Spleen (tissue), 11 donors: Measurements from ENCODE around the gene ITGB4. TPM values are rescaled to one million over a fixed set of nuclear protein-coding genes. Genes with fewer than 3 reads are reported as not detected.

ENCODE experiments used
- DNase-seq: peaks from one replicate; pipeline ENCODE4 v3.0.0-alpha.2; 2020
- H3K27ac ChIP-seq, 8 donors: fragments of 200-600 bp; sonication (generic) in 7 of 8; 1 replicate in 4 of 8; 2 replicates in 4 of 8; pipeline versions ENCODE4 v1.5.0 to v1.8.0; 2016 to 2021; ENCODE audit warnings: inconsistent platforms in 4 of 8, mild to moderate bottlenecking in 4 of 8, moderate library complexity in 1 of 8
- H3K27me3 ChIP-seq, 7 donors: fragments of 200-600 bp; sonication (generic) in 6 of 7; replicated peaks in 1 of 7; 1 replicate in 4 of 7; 2 replicates in 3 of 7; pipeline versions ENCODE4 v1.5.0 to v1.8.0; 2016 to 2021; ENCODE audit warnings: inconsistent platforms in 3 of 7, mild to moderate bottlenecking in 1 of 7
- H3K36me3 ChIP-seq, 6 donors: fragments of 200-600 bp; sonication (generic) in 5 of 6; 1 replicate in 4 of 6; 2 replicates in 2 of 6; pipeline versions ENCODE4 v1.5.0 to v1.8.0; 2016 to 2021; ENCODE audit warnings: inconsistent platforms in 2 of 6
- H3K4me1 ChIP-seq, 6 donors: fragments of 200-600 bp; sonication (generic) in 5 of 6; 1 replicate in 3 of 6; 2 replicates in 3 of 6; pipeline versions ENCODE4 v1.5.0 to v1.8.0; 2016 to 2021; ENCODE audit warnings: inconsistent platforms in 3 of 6
- H3K4me3 ChIP-seq, 8 donors: fragments of 200-600 bp; sonication (generic) in 7 of 8; 1 replicate in 4 of 8; 2 replicates in 4 of 8; pipeline versions ENCODE4 v1.5.0 to v1.8.0; 2016 to 2021; ENCODE audit warnings: inconsistent platforms in 4 of 8, mild to moderate bottlenecking in 4 of 8, moderate library complexity in 2 of 8
- H3K9me3 ChIP-seq, 8 donors: fragments of 200-600 bp; sonication (generic) in 7 of 8; 1 replicate in 4 of 8; 2 replicates in 4 of 8; pipeline versions ENCODE4 v1.5.0 to v1.8.0; 2016 to 2021; ENCODE audit warnings: inconsistent platforms in 4 of 8
- CTCF ChIP-seq, 11 experiments: fragments of 200-600 bp in 7 of 11; fragments of 450-650 bp in 4 of 11; sonication (generic) in 4 of 11; IDR thresholded peaks in 8 of 11; conservative IDR thresholded peaks in 3 of 11; 1 replicate in 7 of 11; 2 replicates in 4 of 11; pipeline versions ENCODE4 v1.4.0 to v1.8.0; 2016 to 2021; ENCODE audit warnings: antibody characterized with exemption in 11 of 11, inconsistent platforms in 4 of 11, mild to moderate bottlenecking in 1 of 11
- POLR2A ChIP-seq, 3 donors: fragments of 450-650 bp; IDR thresholded peaks; one replicate each; pipeline ENCODE4 v1.5.1; 2017; ENCODE audit warnings: antibody characterized with exemption in 3 of 3, mild to moderate bottlenecking in 1 of 3
- POLR2AphosphoS5 ChIP-seq, 3 donors: sonication (generic); formaldehyde crosslinking; IDR thresholded peaks; one replicate each; pipeline ENCODE4 v1.5.1; 2017; ENCODE audit warnings: antibody characterized with exemption in 3 of 3
- WGBS, 5 donors: extraction: QIAGEN DNeasy Blood & Tissue Kit in 3 of 5; methylation state at CpG; one replicate each; pipeline versions ENCODE4 v1.1.5 to v1.1.7; 2013 to 2018; 5-methylcytosine and 5-hydroxymethylcytosine counted together
- intact Hi-C: fragments of 100-400 bp; cut with DNase I; formaldehyde crosslinking; loops from one replicate; pipeline ENCODE4 v1.15.0; 2023; ENCODE audit warnings: low total_unique reads
- polyA plus RNA-seq, 3 donors: library from polyadenylated mRNA; stranded (reverse); fragments of 200-250 nt; gene quantifications; one replicate each; pipeline ENCODE4 v1.2.1, GENCODE V29; 2013
- total RNA-seq, 7 donors: library from RNA; depleted of rRNA in 3 of 7; stranded (reverse); fragments of >200 nt in 3 of 7; fragmentation: NEBNext Ultra II Directional in 4 of 7; extraction: Animal tissue kit (Norgen Biotek cat#: 25700) in 4 of 7; gene quantifications; one replicate each; pipeline versions ENCODE4 v1.1.0 to v1.2.1, GENCODE V29; 2016 to 2021
- donor health status: healthy with polysubstance abuse.
- donor health status: DM: no; HTN: no; CAD: no; lungs with moderate emphysema.
- donor health status: DM: no; HTN: no; CAD: no.
- donor health status: Bipolar disorder and iron deficiency.
- donor health status: healthy.
- donor health status: DM: no; HTN: no; CAD: no.
- donor health status: DM: yes; HTN: yes; CAD: no.

Gene ITGB4
- total and polyA plus RNA-seq, 10 donors, result 16.6 to 205 (median 82.6) TPM

GRCh38 chr17:75739801-75740200, 18.5 kb downstream of the ITGB4 start:
- Histone ChIP-seq H3K4me3 (no peak overlapping the region), H3K9me3 (no peaks in the 10 kb centered on the region), H3K27me3 (no peaks in the 10 kb centered on the region), H3K27ac (no peak overlapping the region), H3K4me1 (peaks cover under 1 to 41% (median 11%) of the 10 kb centered on the region in 6 donors), H3K36me3 (peaks cover 0 to 89% (median 10%) of the 10 kb centered on the region in 6 donors)
- intact Hi-C loops, result no loop called here
- TF ChIP-seq CTCF (IDR thresholded peaks at IDR 0.05 in 8 of 11, conservative IDR thresholded peaks at IDR 0.05 in 3 of 11), result no peak
- peak in 2 of 3 donors; percentile 36 to 61 for TF ChIP-seq POLR2AphosphoS5 (IDR thresholded peaks at IDR 0.05)
- DNase-seq, result no peak
- WGBS, 5 donors, result 83 to 100% (median 86%) methylated on average over 1 to 14 of the region's 14 CpGs

GRCh38 chr17:75740215-75740614, 19.0 kb downstream of the ITGB4 start:
- intact Hi-C loops, result no loop called here
- 89 to 95% (median 93%) methylated on average over 12 to 17 of the region's 17 CpGs for WGBS, 5 donors
- Histone ChIP-seq H3K4me1 (peaks cover 0 to 37% (median 7%) of the 10 kb centered on the region in 6 donors), H3K9me3 (no peaks in the 10 kb centered on the region), H3K36me3 (peaks cover 0 to 91% (median 10%) of the 10 kb centered on the region in 6 donors), H3K27ac (no peak overlapping the region), H3K4me3 (no peak overlapping the region), H3K27me3 (no peaks in the 10 kb centered on the region)
- DNase-seq, result no peak
- TF ChIP-seq POLR2AphosphoS5 (IDR thresholded peaks at IDR 0.05) (peak in 2 of 3 donors; percentile 19 to 32), POLR2A (IDR thresholded peaks at IDR 0.05) (no peak), CTCF (IDR thresholded peaks at IDR 0.05 in 8 of 11, conservative IDR thresholded peaks at IDR 0.05 in 3 of 11) (no peak)

- WGBS, 5 donors, result 76 to 87% (median 81%) methylated on average over 13 to 17 of the region's 17 CpGs
- intact Hi-C loops, result no loop called here
- H3K9me3 ChIP-seq, result no peaks in the 10 kb centered on the region
- H3K27me3 ChIP-seq, result no peaks in the 10 kb centered on the region
- TF ChIP-seq CTCF (IDR thresholded peaks at IDR 0.05 in 8 of 11, conservative IDR thresholded peaks at IDR 0.05 in 3 of 11), result no peak
- no peak for TF ChIP-seq POLR2AphosphoS5 (IDR thresholded peaks at IDR 0.05)
- TF ChIP-seq POLR2A (IDR thresholded peaks at IDR 0.05), result no peak
- DNase-seq, result no peak
- H3K4me3 ChIP-seq, result no peak overlapping the region
- H3K27ac ChIP-seq, result no peak overlapping the region
- H3K4me1 ChIP-seq, result peaks cover 0 to 37% (median 7%) of the 10 kb centered on the region in 6 donors
- H3K36me3 ChIP-seq, result peaks cover 0 to 88% (median 10%) of the 10 kb centered on the region in 6 donors
Measured at GRCh38 chr17:75740631-75741077, 19.4 kb downstream of the ITGB4 start.

GRCh38 chr17:75742337-75742736, 21.1 kb downstream of the ITGB4 start:
- Histone ChIP-seq H3K4me3 (no peak overlapping the region), H3K9me3 (no peaks in the 10 kb centered on the region), H3K27ac (no peak overlapping the region), H3K4me1 (peaks cover 0 to 31% (median 9%) of the 10 kb centered on the region in 6 donors), H3K36me3 (peaks cover 0 to 71% (median 2%) of the 10 kb centered on the region in 6 donors), H3K27me3 (no peaks in the 10 kb centered on the region)
- DNase-seq, result no peak
- WGBS, 5 donors, result 86 to 94% (median 88%) methylated on average over 15 to 25 of the region's 25 CpGs
- intact Hi-C loops, result no loop called here
- TF ChIP-seq CTCF (IDR thresholded peaks at IDR 0.05 in 8 of 11, conservative IDR thresholded peaks at IDR 0.05 in 3 of 11) (no peak), POLR2AphosphoS5 (IDR thresholded peaks at IDR 0.05) (peak in 2 of 3 donors; percentile 10 to 55), POLR2A (IDR thresholded peaks at IDR 0.05) (no peak)
